ENCODE measurements around the gene DOCK1.
A peak's percentile ranks its signal among the peaks of the same experiment; 100 is the strongest.
"Not testable (repeated sequence)": the region's sequence is repeated elsewhere in the genome, so short reads cannot be mapped to it uniquely, and the experiment has no call there.

The DOCK1 gene

DNA sequence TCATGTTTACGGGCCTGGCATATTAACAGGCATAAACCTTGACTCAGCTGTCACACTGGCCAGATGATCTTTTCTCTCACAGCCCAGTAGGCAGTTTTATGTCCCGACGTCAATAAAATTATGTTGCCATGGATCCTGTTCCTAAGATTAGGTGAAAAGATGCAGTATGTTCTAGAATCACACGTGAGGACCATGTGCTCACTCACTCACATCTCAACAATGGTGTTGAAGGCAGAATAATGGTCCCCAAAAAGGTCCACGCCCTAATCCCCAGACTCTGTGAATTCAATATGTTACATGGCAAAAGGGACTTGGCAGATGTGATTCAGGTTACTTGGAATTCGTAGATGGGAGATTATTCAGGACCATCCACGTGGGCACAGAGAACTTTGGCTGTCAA lies 3.5 kb downstream of the DOCK1 start:
- no peak for DNase-seq (ENCODE audit: low read depth)
- H3K4me3 ChIP-seq (ENCODE audit: low read depth, low read length) = no peak overlapping the region
- TF ChIP-seq, protein P1, sequence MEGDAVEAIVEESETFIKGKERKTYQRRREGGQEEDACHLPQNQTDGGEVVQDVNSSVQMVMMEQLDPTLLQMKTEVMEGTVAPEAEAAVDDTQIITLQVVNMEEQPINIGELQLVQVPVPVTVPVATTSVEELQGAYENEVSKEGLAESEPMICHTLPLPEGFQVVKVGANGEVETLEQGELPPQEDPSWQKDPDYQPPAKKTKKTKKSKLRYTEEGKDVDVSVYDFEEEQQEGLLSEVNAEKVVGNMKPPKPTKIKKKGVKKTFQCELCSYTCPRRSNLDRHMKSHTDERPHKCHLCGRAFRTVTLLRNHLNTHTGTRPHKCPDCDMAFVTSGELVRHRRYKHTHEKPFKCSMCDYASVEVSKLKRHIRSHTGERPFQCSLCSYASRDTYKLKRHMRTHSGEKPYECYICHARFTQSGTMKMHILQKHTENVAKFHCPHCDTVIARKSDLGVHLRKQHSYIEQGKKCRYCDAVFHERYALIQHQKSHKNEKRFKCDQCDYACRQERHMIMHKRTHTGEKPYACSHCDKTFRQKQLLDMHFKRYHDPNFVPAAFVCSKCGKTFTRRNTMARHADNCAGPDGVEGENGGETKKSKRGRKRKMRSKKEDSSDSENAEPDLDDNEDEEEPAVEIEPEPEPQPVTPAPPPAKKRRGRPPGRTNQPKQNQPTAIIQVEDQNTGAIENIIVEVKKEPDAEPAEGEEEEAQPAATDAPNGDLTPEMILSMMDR (IDR thresholded peaks at IDR 0.05; ENCODE audit: control insufficient read depth, extremely low read depth, insufficient read depth) = no peak

DNA sequence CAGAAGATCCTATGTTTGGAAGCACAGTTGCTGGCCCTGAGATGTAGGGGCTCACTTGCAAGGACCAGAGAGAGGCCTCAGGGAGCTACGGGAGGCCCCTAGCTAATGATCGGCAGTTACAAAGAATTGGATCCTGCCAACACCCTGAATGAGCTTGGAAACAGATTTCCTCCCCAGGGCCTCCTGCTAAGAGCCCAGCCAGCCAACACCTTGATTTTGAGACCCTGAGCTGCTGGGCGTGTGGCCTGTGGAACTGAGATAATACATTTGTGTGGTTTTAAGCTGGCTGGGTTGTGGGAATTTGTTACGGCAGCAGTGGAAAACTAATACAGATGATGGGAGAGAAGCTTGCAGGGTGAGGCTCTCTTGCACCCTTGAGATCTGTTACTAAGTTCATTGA lies 3.9 kb downstream of the DOCK1 start:
- TF ChIP-seq, protein P1 (IDR thresholded peaks at IDR 0.05; ENCODE audit: control insufficient read depth, extremely low read depth, insufficient read depth) = no peak
- no peak overlapping the region for H3K4me3 ChIP-seq (ENCODE audit: low read depth, low read length)
- no peak for DNase-seq (ENCODE audit: low read depth)

DNA sequence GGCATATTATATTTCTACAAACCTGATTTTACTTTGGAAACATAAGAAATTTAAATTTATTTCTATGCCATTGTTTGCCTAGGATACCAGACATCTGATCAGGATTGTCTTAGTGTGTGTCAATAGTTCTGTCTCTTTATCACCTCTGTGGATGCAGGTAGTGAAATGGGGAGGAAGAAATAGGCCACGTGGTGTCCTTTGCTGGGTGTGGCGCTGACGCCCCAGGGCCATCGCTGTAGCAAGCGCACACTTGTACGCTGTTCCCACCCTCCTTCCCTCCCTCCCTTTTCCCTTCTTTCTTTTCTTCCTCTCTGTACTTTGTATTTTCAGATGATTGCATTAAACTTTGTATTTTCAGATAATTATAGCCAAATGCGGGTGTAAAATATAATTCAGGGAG lies 5.0 kb downstream of the DOCK1 start:
- DNase-seq (ENCODE audit: low read depth) = no peak
- TF ChIP-seq, protein P1 (IDR thresholded peaks at IDR 0.05; ENCODE audit: control insufficient read depth, extremely low read depth, insufficient read depth) = no peak
- H3K4me3 ChIP-seq (ENCODE audit: low read depth, low read length) = no peak overlapping the region

DNA sequence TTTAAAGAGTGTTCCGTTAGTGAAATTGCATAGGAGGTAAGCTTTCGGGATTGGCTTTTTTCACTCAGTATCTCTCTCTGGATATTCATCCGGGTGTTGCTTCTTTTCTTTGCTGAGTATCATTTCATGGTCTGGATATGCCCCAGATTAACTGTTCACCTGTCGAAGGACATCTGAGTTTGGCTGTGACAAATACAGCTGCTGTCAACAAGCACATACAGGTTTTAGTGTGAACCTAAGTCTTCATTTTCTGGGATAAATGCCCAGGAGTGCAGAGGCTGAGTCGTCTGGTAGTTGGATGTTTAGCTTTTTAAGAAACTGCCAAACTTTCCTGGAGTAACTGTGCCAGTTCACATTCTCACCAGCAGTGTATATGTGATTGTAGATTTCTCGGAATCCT lies 5.6 kb downstream of the DOCK1 start:
- peak; percentile 18 for DNase-seq (ENCODE audit: low read depth)
- H3K4me3 ChIP-seq (ENCODE audit: low read depth, low read length) = no peak overlapping the region
- TF ChIP-seq, protein P1 (IDR thresholded peaks at IDR 0.05; ENCODE audit: control insufficient read depth, extremely low read depth, insufficient read depth) = no peak

DNA sequence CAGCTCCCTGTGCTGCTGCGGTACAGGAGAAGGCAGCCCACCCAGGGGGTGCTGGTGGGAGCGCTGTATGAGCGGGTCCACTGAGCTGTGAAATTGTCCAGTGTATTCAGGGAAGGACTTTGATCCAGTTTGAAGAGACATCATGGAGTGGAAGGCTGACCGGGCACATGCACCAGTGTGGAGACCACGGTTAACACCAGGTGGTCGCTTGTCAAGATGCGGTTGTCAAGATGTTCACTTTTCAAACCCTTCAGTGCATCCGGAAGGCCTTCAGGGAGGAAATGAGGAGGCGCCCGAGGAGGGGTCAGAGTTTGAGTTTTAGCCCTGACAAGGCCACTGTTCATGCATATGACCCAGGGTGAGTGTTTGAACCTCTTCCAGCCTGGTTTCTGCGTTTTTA lies 6.1 kb downstream of the DOCK1 start:
- TF ChIP-seq, protein P1 (IDR thresholded peaks at IDR 0.05; ENCODE audit: control insufficient read depth, extremely low read depth, insufficient read depth) = no peak
- DNase-seq (ENCODE audit: low read depth) = no peak
- no peak overlapping the region for H3K4me3 ChIP-seq (ENCODE audit: low read depth, low read length)

DNA sequence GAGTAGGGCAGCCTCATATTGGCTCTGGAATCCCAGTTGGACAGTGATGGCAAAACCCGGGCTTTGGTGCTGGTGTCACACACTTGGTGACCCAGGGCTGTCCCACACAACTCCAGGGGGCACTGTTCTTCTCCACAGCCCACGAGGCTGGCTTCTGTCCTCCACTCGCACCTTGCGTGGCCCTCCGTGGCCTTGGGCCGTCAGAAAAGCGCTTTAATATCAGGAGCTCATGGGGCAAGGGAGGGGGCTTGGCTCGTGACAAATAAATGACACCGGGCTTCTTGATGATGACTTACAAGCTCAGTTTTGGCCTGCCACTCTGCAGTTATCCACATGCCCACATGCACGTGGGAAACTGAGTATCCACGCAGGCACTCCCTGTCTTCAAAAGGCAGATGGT lies 8.1 kb downstream of the DOCK1 start:
- H3K4me3 ChIP-seq (ENCODE audit: low read depth, low read length) = no peak overlapping the region
- DNase-seq (ENCODE audit: low read depth) = no peak
- TF ChIP-seq, protein P1 (IDR thresholded peaks at IDR 0.05; ENCODE audit: control insufficient read depth, extremely low read depth, insufficient read depth) = no peak

DNA sequence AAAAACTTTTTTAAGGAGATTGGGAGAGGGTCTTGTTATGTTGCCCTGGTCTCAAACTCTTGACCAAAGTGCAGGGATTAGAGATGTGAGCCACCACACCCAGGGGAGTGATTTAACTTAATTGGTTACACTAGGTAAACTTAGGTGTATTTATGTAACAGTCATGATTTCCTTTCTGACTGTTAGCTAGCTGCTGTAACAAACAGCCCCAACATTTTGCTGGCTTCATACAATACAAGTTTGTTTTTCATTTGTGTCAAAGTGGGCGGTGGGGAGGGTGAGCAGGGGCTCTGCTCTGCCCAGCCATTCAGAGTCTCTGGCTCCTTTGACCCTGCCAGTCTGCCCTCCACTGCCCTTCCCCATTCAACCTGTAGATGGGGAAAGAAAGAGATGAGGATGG lies 9.3 kb downstream of the DOCK1 start:
- no peak overlapping the region for H3K4me3 ChIP-seq (ENCODE audit: low read depth, low read length)
- DNase-seq (ENCODE audit: low read depth) = no peak
- TF ChIP-seq, protein P1 (IDR thresholded peaks at IDR 0.05; ENCODE audit: control insufficient read depth, extremely low read depth, insufficient read depth) = no peak

DNA sequence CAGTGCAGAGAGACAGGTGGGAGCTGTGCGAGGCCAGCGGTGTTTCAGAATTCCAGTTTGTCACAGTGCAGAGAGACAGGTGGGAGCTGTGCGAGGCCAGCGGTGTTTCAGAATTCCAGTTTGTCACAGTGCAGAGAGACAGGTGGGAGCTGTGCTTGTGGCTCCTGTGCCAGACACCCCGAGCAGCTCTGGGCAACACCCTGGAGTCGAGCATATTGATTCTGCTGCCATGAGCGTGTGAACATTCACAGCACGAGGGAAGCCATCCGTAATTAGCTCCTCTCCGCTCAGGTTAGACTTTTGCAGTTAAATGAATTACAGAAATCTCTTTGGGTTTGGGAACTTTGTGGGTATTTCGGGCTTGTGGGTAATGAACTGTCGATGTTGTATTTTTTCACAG lies 11.7 kb downstream of the DOCK1 start:
- DNase-seq (ENCODE audit: low read depth); H3K4me3 ChIP-seq (ENCODE audit: low read depth, low read length): not testable (repeated sequence)

All from LNCaP clone FGC (cell line).